GM19023 (cell line): ENCODE measurements around the gene CYB5R4.

Experiments used
- ATAC-seq: cut with Tn5 transposase; IDR thresholded peaks from one replicate; pipeline ENCODE4 v1.9.1; 2021; ENCODE audit warnings: mild to moderate bottlenecking, moderate library complexity; ENCODE audit not compliant: unreplicated experiment

CYB5R4 gene

GRCh38 chr6:83859410-83860358, at the start of gene CYB5R4:
Gene CYB5R4, plus strand, starts transcription at chr6:83859689. Its CDS starts 94 bp downstream, at chr6:83859783.
- ATAC-seq, result peak; percentile 99

GRCh38 chr6:83812595-83812994, 46.9 kb upstream of the CYB5R4 start:
- no peak for ATAC-seq

- no peak for ATAC-seq
Observed at GRCh38 chr6:83815631-83816272, 43.7 kb upstream of the CYB5R4 start.

GRCh38 chr6:83822629-83823169, 36.8 kb upstream of the CYB5R4 start:
- ATAC-seq, result no peak

GRCh38 chr6:83824388-83824801, 35.1 kb upstream of the CYB5R4 start:
- no peak for ATAC-seq

GRCh38 chr6:83824831-83825230, 34.7 kb upstream of the CYB5R4 start:
- no peak for ATAC-seq

GRCh38 chr6:83827050-83827449, 32.4 kb upstream of the CYB5R4 start:
- ATAC-seq, result no peak

GRCh38 chr6:83838727-83839126, 20.8 kb upstream of the CYB5R4 start:
- no peak for ATAC-seq

- ATAC-seq, result no peak
Observed at GRCh38 chr6:83844170-83844569, 15.3 kb upstream of the CYB5R4 start.

GRCh38 chr6:83846291-83846690, 13.2 kb upstream of the CYB5R4 start:
- no peak for ATAC-seq

GRCh38 chr6:83847179-83847578, 12.3 kb upstream of the CYB5R4 start:
- peak; percentile 76 for ATAC-seq

GRCh38 chr6:83849127-83849526, 10.4 kb upstream of the CYB5R4 start:
- no peak for ATAC-seq

GRCh38 chr6:83849610-83850009, 9.9 kb upstream of the CYB5R4 start:
- no peak for ATAC-seq

- ATAC-seq, result no peak
Observed at GRCh38 chr6:83852528-83853177, 6.8 kb upstream of the CYB5R4 start.

GRCh38 chr6:83853178-83854000, 6.1 kb upstream of the CYB5R4 start, which contains the start of gene RIPPLY2:
Gene RIPPLY2, plus strand, starts transcription at chr6:83853360. Its CDS starts 57 bp downstream, at chr6:83853417.
- peak; percentile 68 for ATAC-seq

- peak; percentile 9 for ATAC-seq
Observed at GRCh38 chr6:83854001-83854501, 5.4 kb upstream of the CYB5R4 start.

GRCh38 chr6:83854766-83855165, 4.7 kb upstream of the CYB5R4 start:
- no peak for ATAC-seq

GRCh38 chr6:83860359-83860755, 868 bp downstream of the CYB5R4 start:
- ATAC-seq, result no peak

- ATAC-seq, result no peak
Observed at GRCh38 chr6:83860782-83861495, 1.4 kb downstream of the CYB5R4 start.
